8988T (cell line): ENCODE results near the gene RORC.
"Not testable (repeated sequence)": the region's sequence is repeated elsewhere in the genome, so short reads cannot be mapped to it uniquely, and the experiment has no call there.

Experiments
- DNase-seq: peaks from one replicate; pipeline ENCODE4 v3.0.0; 2011

Gene RORC

GRCh38 chr1:151831605-151832004 is at the start of gene RORC:
TSS of gene RORC (minus strand) at chr1:151831802. CDS start at chr1:151831764, 38 bp downstream.
- no peak for DNase-seq

GRCh38 chr1:151875419-151876097 is 44.0 kb upstream of the RORC start:
- DNase-seq = no peak

DNA sequence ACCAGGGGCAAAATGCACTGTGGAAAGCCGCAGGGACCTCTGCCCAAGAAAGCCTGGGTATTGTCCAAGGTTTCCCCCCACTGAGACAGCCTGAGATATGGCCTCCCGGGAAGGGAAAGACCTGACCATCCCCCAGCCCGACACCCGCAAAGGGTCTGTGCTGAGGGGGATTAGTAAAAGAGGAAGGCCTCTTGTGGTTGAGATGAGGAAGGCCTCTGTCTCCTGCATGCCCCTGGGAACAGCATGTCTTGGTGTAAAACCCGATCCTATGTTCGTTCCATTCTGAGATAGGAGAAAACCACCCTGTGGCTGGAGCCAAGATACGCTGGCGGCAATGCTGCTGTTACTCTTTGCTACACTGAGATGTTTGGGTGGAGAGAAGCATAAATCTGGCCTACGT is 41.2 kb upstream of the RORC start:
- not testable (repeated sequence) for DNase-seq

- DNase-seq = no peak
Observed at GRCh38 chr1:151871284-151872030, 39.9 kb upstream of the RORC start.

- DNase-seq = no peak
Observed at GRCh38 chr1:151868486-151868885, 36.9 kb upstream of the RORC start.

DNA sequence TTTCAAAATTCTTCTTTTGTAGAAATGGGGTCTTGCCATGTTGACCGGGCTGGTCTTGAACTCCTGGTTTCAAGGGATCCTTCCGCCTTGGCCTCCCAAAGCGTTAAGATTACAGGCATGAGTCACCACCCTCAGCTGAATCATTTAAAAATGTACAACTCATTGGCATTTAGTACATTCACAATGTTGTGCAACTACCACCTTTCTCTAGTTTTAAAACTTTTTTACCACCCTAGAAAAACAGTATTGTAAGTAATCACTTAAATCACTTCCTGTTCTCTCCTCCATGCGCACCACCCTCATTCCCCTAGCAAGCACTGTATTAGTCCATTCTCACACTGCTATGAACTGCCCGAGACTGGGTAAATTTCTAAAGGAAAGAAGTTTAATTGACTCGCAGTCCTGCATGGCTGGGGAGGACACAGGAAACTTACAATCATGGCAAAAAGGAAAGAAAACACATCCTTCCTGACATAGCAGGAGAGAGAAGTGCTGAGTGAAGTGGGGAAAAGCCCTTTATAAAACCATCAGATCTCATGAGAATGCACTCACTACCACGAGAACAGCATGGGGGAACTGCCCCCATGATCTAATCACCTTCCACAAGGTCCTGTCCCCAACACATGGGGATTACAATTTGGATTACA is 36.3 kb upstream of the RORC start:
- no peak for DNase-seq

DNA sequence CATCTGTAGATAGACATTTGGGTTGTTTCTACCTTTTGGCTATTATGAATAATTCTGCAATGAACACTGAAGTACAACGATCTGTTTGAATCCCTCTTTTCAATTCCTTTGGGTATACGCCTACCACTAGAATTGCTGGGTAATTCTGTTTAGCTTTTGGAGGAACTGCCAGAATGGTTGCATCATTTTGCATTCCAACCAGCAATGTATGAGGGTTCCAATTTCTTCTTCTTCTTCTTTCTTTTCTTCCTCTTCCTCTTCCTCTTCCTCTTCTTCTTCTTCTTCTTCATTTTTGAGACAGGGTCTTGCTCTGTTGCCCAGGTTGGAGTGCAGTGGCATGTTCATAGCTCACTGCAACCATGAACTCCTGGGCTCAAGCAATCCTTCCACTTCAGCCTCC is 35.7 kb upstream of the RORC start:
- no peak for DNase-seq

GRCh38 chr1:151864411-151864810 is 32.8 kb upstream of the RORC start:
- no peak for DNase-seq

GRCh38 chr1:151862604-151863003 is 31.0 kb upstream of the RORC start:
- DNase-seq = no peak

GRCh38 chr1:151860504-151861187 is 29.0 kb upstream of the RORC start:
- DNase-seq = no peak

GRCh38 chr1:151859891-151860293 is 28.3 kb upstream of the RORC start:
- no peak for DNase-seq

DNA sequence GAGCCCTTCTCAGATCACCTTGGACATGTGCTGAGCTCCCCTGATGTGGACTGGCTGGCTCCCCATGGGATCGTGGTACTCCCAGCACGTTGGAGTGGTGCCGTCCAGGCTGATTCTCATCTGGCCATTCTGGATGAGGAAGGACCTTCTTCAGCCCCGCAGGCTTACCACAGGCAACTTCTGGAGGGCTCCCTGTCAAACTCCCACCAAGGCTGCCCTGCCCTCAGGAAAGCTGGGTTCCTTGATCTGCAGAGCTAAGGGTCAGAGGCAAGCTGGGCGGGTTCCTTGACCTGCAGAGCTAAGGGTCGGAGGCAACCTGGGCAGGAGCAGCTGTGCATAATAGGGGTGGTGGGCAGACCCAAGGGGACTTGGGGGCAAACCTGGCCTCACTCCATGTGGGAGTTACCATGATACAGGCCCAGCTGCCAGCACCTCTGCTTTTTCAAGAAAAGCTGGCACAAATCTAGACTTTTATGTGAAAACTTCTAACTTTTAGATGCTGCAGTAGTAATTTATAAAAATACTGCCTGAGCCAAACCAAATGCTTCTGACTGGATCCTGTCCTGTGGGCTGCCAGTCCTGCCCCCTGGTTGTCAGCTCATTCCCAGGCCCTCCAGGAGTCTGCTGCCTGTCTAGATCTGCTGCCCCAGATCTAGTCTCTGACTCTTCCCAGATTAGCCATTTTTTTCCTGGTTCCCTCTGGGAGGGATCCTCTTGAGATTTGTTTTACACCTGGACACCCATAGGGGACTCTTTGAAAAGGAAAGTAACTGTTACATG is 27.5 kb upstream of the RORC start:
- DNase-seq = no peak

GRCh38 chr1:151858030-151858746 is 26.6 kb upstream of the RORC start:
- DNase-seq = no peak

- DNase-seq = no peak
Observed at GRCh38 chr1:151855933-151856332, 24.3 kb upstream of the RORC start.

GRCh38 chr1:151855516-151855915 is 23.9 kb upstream of the RORC start:
- not testable (repeated sequence) for DNase-seq

GRCh38 chr1:151854658-151855057 is 23.1 kb upstream of the RORC start:
- no peak for DNase-seq

DNA sequence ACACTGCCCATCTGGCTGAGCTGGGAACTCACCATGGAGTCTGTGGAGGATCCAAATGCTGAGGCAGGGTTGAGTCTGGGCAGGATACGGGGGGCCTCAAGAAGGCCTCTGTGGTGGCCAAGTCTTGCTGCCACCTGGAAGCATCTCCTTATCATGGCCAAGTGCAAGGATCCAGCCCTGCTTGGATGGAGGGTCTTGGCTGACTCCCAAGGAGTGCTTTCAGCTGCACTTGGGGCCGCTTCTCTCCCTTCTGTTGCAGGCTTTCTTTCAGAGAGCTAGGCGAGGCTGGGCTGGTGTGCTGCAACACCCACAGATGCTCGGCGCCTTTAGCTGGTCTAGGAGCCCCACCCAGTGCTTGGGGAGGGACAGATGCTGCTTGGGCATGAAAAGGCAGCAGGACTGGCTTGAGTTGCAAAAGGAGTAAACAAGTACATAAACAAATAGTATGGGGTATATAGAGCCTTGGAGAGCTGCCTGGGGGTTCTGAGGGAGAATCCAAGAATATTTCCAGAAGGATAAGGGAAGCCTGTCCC is 21.9 kb upstream of the RORC start, which contains the start of gene THEM5:
Gene THEM5 (minus strand): TSS at position 302 of the 533 bp plus-strand sequence. CDS start 147 bp downstream, at position 155.
- no peak for DNase-seq

DNA sequence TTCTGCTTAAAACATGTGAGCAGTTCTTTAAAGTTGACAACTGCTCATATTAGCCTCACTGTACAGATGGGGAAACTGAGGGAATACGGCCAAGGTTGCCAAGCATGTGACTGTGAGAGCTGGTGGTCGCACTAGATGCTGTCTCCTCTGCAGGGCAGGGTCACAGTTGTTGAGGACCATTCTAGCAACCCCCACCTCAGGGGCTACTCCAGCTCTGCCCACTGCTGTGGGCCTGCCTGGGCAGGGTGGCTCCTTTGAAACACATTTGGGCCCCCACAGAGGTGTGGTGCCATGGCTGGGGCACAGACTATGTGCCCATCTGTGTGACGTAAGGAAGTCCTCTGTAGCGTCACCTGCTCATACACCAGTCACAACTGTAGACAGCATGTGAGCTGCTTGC is 21.1 kb upstream of the RORC start:
- DNase-seq = no peak

GRCh38 chr1:151851886-151852285 is 20.3 kb upstream of the RORC start:
- DNase-seq = peak; percentile 6

GRCh38 chr1:151849871-151850270 is 18.3 kb upstream of the RORC start:
- peak; percentile 7 for DNase-seq

GRCh38 chr1:151849126-151849525 is 17.5 kb upstream of the RORC start:
- no peak for DNase-seq
